ENCODE measurements around the gene MPL.

The MPL gene

GRCh38 chr1:43387976-43388599 lies 50.5 kb downstream of the MPL start:
- in situ Hi-C loops (cut with MboI; ENCODE audit: low pct_unique_long_range_greater_than_20kb, low sequenced_read_pairs, unreplicated experiment) = no loop called here
- TF ChIP-seq CTCF (IDR thresholded peaks at IDR 0.05; ENCODE audit: extremely low read depth, insufficient read depth, missing control alignments) = no peak
- no peak for DNase-seq (ENCODE audit: low spot score)

GRCh38 chr1:43388613-43389012 lies 51.0 kb downstream of the MPL start:
- TF ChIP-seq CTCF (IDR thresholded peaks at IDR 0.05; ENCODE audit: extremely low read depth, insufficient read depth, missing control alignments) = no peak
- DNase-seq (ENCODE audit: low spot score) = no peak
- in situ Hi-C loops (cut with MboI; ENCODE audit: low pct_unique_long_range_greater_than_20kb, low sequenced_read_pairs, unreplicated experiment) = no loop called here

- no peak for TF ChIP-seq CTCF (IDR thresholded peaks at IDR 0.05; ENCODE audit: extremely low read depth, insufficient read depth, missing control alignments)
- in situ Hi-C loops (cut with MboI; ENCODE audit: low pct_unique_long_range_greater_than_20kb, low sequenced_read_pairs, unreplicated experiment) = no loop called here
- peak; percentile 96 for DNase-seq (ENCODE audit: low spot score)
These were observed 52.0 kb downstream of the MPL start, which contains the start of the genes MED8 and SZT2 for GRCh38 chr1:43389326-43390313. Gene MED8 (minus strand): TSS chr1:43389800. CDS start chr1:43389764, 36 bp downstream. Gene SZT2 (plus strand): TSS chr1:43389899. CDS start chr1:43389969, 70 bp downstream.

- in situ Hi-C loops (cut with MboI; ENCODE audit: low pct_unique_long_range_greater_than_20kb, low sequenced_read_pairs, unreplicated experiment) = no loop called here
- no peak for TF ChIP-seq CTCF (IDR thresholded peaks at IDR 0.05; ENCODE audit: extremely low read depth, insufficient read depth, missing control alignments)
- no peak for DNase-seq (ENCODE audit: low spot score)
These were observed 55.1 kb downstream of the MPL start for GRCh38 chr1:43392702-43393101.

- no peak for DNase-seq (ENCODE audit: low spot score)
- TF ChIP-seq CTCF (IDR thresholded peaks at IDR 0.05; ENCODE audit: extremely low read depth, insufficient read depth, missing control alignments) = no peak
- in situ Hi-C loops (cut with MboI; ENCODE audit: low pct_unique_long_range_greater_than_20kb, low sequenced_read_pairs, unreplicated experiment) = no loop called here
These were observed 57.9 kb downstream of the MPL start for GRCh38 chr1:43395523-43395922.

- in situ Hi-C loops (cut with MboI; ENCODE audit: low pct_unique_long_range_greater_than_20kb, low sequenced_read_pairs, unreplicated experiment) = no loop called here
- no peak for DNase-seq (ENCODE audit: low spot score)
- TF ChIP-seq CTCF (IDR thresholded peaks at IDR 0.05; ENCODE audit: extremely low read depth, insufficient read depth, missing control alignments) = no peak
These were observed 58.4 kb downstream of the MPL start for GRCh38 chr1:43396059-43396458.

Data from GM13977 (cell line).